SK-N-SH (cell line): Measurements from ENCODE around the gene F2RL3. TPM values are rescaled to one million over a fixed set of nuclear protein-coding genes. Genes with fewer than 3 reads are reported as not detected.

ENCODE experiments used
- CTCF ChIA-PET: fragments of 300-600, 350-600 bp; formaldehyde crosslinking; extraction: SDS; loops from one replicate; lab custom pipeline; 2021; lab: Yijun Ruan, JAX
- POLR2A ChIA-PET: fragments of 350-600 bp; sonication (Branson Sonifier 250); formaldehyde crosslinking; extraction: SDS; loops from one replicate; lab custom pipeline; 2020; ENCODE audit warnings: antibody characterized with exemption, inconsistent platforms; lab: Yijun Ruan, JAX
- DNase-seq: peaks from one replicate; pipeline ENCODE4 v3.0.0; 2012
- H2AFZ ChIP-seq: fragments of 200-600 bp; sonication (generic); 2 replicates; pipeline ENCODE4 v1.8.1; 2016; ENCODE audit warnings: antibody characterized with exemption, mild to moderate bottlenecking, low read depth
- H3F3A ChIP-seq: fragments of 200-600 bp; sonication (generic); replicated peaks from 2 replicates; pipeline ENCODE3; 2016; ENCODE audit warnings: antibody characterized with exemption, mild to moderate bottlenecking; ENCODE audit not compliant: insufficient read depth
- H3K27ac ChIP-seq, 2 experiments: fragments of 200-500 bp in 1 of 2; fragments of 200-600 bp in 1 of 2; sonication (Bioruptor generic) in 1 of 2; sonication (generic), shearing (Covaris generic) in 1 of 2; 2 replicates each; pipeline versions ENCODE4 v1.5.1 to v1.6.1; 2014 to 2016; ENCODE audit warnings: low read depth in 2 of 2, inconsistent platforms in 1 of 2, low read length in 1 of 2, mild to moderate bottlenecking in 1 of 2, mixed read lengths in 1 of 2
- H3K27me3 ChIP-seq: fragments of 200-600 bp; sonication (generic), shearing (Covaris generic); 2 replicates; pipeline ENCODE4 v1.6.1; 2016; ENCODE audit warnings: mixed run types; ENCODE audit not compliant: insufficient read depth
- H3K36me3 ChIP-seq, 2 experiments: fragments of 200-500 bp in 1 of 2; fragments of 200-600 bp in 1 of 2; sonication (Bioruptor generic) in 1 of 2; sonication (generic) in 1 of 2; replicated peaks in 1 of 2; 2 replicates each; pipeline versions ENCODE3 to v1.5.1; 2014 to 2016; ENCODE audit warnings: low read length in 1 of 2, mild to moderate bottlenecking in 1 of 2; ENCODE audit not compliant: insufficient read depth in 2 of 2, control insufficient read depth in 1 of 2
- H3K4me1 ChIP-seq, 2 experiments: fragments of 200-500 bp in 1 of 2; fragments of 200-600 bp in 1 of 2; sonication (Bioruptor generic) in 1 of 2; sonication (generic), shearing (Covaris generic) in 1 of 2; 2 replicates each; pipeline versions ENCODE4 v1.5.1 to v1.6.1; 2014 to 2016; ENCODE audit warnings: low read depth in 1 of 2, low read length in 1 of 2, mixed run types in 1 of 2; ENCODE audit not compliant: insufficient read depth in 2 of 2, control insufficient read depth in 1 of 2
- H3K4me2 ChIP-seq: fragments of 200-600 bp; sonication (generic), shearing (Covaris generic); 2 replicates; pipeline ENCODE4 v1.6.1; 2017; ENCODE audit warnings: mixed run types
- H3K4me3 ChIP-seq, 2 experiments: fragments of 200-500 bp in 1 of 2; fragments of 200-600 bp in 1 of 2; sonication (Bioruptor generic) in 1 of 2; sonication (generic), shearing (Covaris generic) in 1 of 2; 2 replicates each; pipeline versions ENCODE4 v1.5.1 to v1.8.1; 2014 to 2016; ENCODE audit warnings: low read depth in 2 of 2, inconsistent platforms in 1 of 2, low read length in 1 of 2, mild to moderate bottlenecking in 1 of 2, mixed read lengths in 1 of 2, moderate library complexity in 1 of 2
- H3K79me2 ChIP-seq: fragments of 200-600 bp; sonication (generic); 2 replicates; pipeline ENCODE4 v1.8.1; 2017; ENCODE audit warnings: mild to moderate bottlenecking; ENCODE audit not compliant: insufficient read depth
- H3K9ac ChIP-seq: fragments of 200-600 bp; sonication (generic); 2 replicates; pipeline ENCODE4 v1.6.1; 2017; ENCODE audit warnings: mixed run types
- H3K9me2 ChIP-seq: fragments of 200-600 bp; sonication (generic); 2 replicates; pipeline ENCODE4 v1.6.1; 2017; ENCODE audit warnings: mixed run types
- H3K9me3 ChIP-seq: fragments of 200-600 bp; sonication (generic); 2 replicates; pipeline ENCODE4 v1.6.1; 2017; ENCODE audit warnings: mixed run types, mild to moderate bottlenecking, moderate library complexity
- H4K20me1 ChIP-seq: fragments of 200-600 bp; sonication (generic); 2 replicates; pipeline ENCODE4 v1.6.1; 2017; ENCODE audit warnings: mild to moderate bottlenecking, mixed run types; ENCODE audit not compliant: insufficient read depth
- CHD2 ChIP-seq: fragments of 150-350 bp; IDR thresholded peaks from 2 replicates; pipeline ENCODE4 v1.6.1; 2018; ENCODE audit warnings: low read length; ENCODE audit not compliant: partially characterized antibody
- EP300 ChIP-seq, 2 experiments: IDR thresholded peaks; 2 replicates each; pipeline versions ENCODE4 v1.4.0 to v1.6.1; 2012; ENCODE audit warnings: borderline replicate concordance in 1 of 2, low read depth in 1 of 2, low read length in 1 of 2
- FOXJ3 ChIP-seq: sonication (generic); formaldehyde crosslinking; IDR thresholded peaks from 2 replicates; pipeline ENCODE4 v1.5.1; 2020; ENCODE audit warnings: mild to moderate bottlenecking, missing genetic modification reagents
- GATA2 ChIP-seq: sonication (generic); formaldehyde crosslinking; IDR thresholded peaks from 2 replicates; pipeline ENCODE4 v1.5.0; 2020; ENCODE audit warnings: mild to moderate bottlenecking, missing genetic modification reagents
- JUND ChIP-seq: IDR thresholded peaks from 2 replicates; pipeline ENCODE4 v1.4.0; 2012
- MAX ChIP-seq: IDR thresholded peaks from 2 replicates; pipeline ENCODE4 v1.4.0; 2012; ENCODE audit warnings: low read depth
- RFX5 ChIP-seq: IDR thresholded peaks from 2 replicates; pipeline ENCODE4 v1.6.1; 2012; ENCODE audit warnings: mild to moderate bottlenecking, improper control_type of control experiment, low read length
- RXRA ChIP-seq: IDR thresholded peaks from 2 replicates; pipeline ENCODE4 v1.4.0; 2012; ENCODE audit warnings: low read depth, mild to moderate bottlenecking, borderline replicate concordance
- SMC3 ChIP-seq: IDR thresholded peaks from 2 replicates; pipeline ENCODE4 v1.6.1; 2012; ENCODE audit warnings: low read depth, low read length, improper control_type of control experiment
- YY1 ChIP-seq: IDR thresholded peaks from 2 replicates; pipeline ENCODE4 v1.4.0; 2012; ENCODE audit warnings: low read depth, mild to moderate bottlenecking
- ZBTB33 ChIP-seq: IDR thresholded peaks from 2 replicates; pipeline ENCODE4 v1.4.0; 2012; ENCODE audit warnings: low read depth, borderline replicate concordance
- WGBS: methylation state at CpG from one replicate; pipeline ENCODE4 v1.1.6; 2017; ENCODE audit warnings: low lambda C conversion rate; 5-methylcytosine and 5-hydroxymethylcytosine counted together
- polyA plus RNA-seq, 3 experiments: library from polyadenylated mRNA; depleted of rRNA; stranded (reverse); fragments of >200 nt; gene quantifications; 2 replicates each; pipeline ENCODE4 v1.2.3, GENCODE V29; 2012
- TF ChIP-seq, protein P1 (sequence below): IDR thresholded peaks from 2 replicates; pipeline ENCODE4 v1.4.0; 2012; ENCODE audit warnings: low read depth, borderline replicate concordance
- TF ChIP-seq, protein P2 (sequence below): IDR thresholded peaks from 2 replicates; pipeline ENCODE4 v1.6.1; 2012; ENCODE audit warnings: mild to moderate bottlenecking, low read depth, low read length, moderate library complexity
- TF ChIP-seq, protein P3 (sequence below): IDR thresholded peaks from 2 replicates; pipeline ENCODE4; 2012

Gene F2RL3
- polyA plus RNA-seq, 1 of the 3 experiments (the other 2 are of a cell fraction): not detected

DNA sequence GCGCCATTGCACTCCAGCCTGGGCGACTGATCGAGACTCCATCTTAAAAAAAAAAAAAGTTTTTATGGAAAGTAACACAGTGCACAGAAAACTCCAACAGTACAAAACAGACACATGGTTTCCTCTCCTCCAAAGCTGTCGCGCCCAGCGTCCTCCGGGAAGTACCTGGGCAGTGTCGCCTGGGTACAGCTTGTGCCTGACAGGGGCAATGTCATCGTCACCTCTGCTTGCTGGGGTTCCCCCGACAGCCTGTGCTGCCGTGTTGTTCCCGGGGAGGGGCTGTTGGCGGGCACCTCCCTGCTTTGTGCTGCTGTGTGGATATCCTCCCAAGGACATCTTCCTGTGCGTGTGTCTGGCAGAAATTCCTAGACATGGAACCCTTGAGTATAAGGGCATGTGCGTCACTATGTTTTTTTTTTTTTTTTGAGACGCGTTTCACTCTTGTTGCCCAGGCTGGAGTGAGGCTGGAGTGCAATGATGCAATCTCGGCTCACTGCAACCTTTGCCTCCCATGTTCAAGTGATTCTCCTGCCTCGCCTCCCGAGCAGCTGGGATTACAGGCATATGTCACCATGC, 2.4 kb upstream of the F2RL3 start (continued):
- TF ChIP-seq ZBTB33: no peak
- no peak for TF ChIP-seq MAX
- TF ChIP-seq FOXJ3 (CRISPR knock-in tag): no peak
- TF ChIP-seq, protein P1, sequence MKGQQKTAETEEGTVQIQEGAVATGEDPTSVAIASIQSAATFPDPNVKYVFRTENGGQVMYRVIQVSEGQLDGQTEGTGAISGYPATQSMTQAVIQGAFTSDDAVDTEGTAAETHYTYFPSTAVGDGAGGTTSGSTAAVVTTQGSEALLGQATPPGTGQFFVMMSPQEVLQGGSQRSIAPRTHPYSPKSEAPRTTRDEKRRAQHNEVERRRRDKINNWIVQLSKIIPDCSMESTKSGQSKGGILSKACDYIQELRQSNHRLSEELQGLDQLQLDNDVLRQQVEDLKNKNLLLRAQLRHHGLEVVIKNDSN: no peak
- TF ChIP-seq JUND: no peak
- no peak for TF ChIP-seq RXRA
- TF ChIP-seq, protein P2, sequence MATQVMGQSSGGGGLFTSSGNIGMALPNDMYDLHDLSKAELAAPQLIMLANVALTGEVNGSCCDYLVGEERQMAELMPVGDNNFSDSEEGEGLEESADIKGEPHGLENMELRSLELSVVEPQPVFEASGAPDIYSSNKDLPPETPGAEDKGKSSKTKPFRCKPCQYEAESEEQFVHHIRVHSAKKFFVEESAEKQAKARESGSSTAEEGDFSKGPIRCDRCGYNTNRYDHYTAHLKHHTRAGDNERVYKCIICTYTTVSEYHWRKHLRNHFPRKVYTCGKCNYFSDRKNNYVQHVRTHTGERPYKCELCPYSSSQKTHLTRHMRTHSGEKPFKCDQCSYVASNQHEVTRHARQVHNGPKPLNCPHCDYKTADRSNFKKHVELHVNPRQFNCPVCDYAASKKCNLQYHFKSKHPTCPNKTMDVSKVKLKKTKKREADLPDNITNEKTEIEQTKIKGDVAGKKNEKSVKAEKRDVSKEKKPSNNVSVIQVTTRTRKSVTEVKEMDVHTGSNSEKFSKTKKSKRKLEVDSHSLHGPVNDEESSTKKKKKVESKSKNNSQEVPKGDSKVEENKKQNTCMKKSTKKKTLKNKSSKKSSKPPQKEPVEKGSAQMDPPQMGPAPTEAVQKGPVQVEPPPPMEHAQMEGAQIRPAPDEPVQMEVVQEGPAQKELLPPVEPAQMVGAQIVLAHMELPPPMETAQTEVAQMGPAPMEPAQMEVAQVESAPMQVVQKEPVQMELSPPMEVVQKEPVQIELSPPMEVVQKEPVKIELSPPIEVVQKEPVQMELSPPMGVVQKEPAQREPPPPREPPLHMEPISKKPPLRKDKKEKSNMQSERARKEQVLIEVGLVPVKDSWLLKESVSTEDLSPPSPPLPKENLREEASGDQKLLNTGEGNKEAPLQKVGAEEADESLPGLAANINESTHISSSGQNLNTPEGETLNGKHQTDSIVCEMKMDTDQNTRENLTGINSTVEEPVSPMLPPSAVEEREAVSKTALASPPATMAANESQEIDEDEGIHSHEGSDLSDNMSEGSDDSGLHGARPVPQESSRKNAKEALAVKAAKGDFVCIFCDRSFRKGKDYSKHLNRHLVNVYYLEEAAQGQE: no peak

DNA sequence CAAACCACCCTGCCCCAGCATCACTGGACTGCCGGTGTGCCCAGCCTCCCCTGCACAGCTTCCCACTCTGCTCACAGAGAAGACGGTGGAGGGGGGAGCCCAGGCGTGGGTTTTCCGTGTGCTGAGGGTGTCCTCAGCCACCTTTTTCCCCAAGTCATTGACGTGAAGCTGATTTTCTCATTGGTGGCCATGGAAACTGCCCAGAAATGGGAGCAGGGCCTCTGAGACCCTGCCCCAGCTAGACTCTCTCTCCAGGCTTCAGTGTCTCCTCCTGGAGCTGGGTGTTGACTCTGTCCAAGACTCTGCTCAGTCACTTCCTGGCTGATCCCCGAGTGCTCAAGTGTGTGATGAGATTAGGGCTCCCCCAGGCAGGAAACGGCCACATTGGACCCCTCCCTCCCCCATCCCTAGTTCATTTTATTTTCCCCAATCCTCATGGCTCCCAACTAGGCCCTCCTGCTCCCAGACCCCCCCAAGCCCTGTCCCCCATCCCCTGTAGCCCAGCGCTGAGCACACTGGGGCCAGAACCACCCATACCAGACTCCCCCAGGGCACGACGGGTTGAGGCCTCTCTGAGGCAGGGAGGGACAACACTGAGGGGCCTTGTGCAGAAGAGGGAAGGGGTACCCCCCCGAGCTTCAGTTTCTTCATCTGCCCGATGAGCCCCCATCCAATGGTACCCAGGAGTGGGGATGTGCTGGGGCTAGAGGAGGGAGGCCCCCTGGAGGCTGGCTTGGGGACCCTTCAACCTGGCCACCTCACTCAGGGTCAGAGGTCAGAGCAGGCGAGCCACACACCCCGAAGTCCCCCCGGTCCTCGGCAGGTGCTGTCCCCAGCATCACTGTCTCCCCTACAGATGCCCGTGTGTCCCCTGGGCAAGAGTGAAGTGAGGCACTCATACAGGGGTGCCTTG, 1.2 kb upstream of the F2RL3 start:
- Histone ChIP-seq H3K4me3 (no peak overlapping the region), H3K9me2 (no peaks in the 10 kb centered on the region), H3K4me1 (peaks cover 0 to 16% of the 10 kb centered on the region in 2 experiments; a peak in 1 of 4 replicates), H3K4me2 (no peak overlapping the region), H3K9me3 (no peaks in the 10 kb centered on the region), H3K79me2 (no peaks in the 10 kb centered on the region), H3K27ac (no peak overlapping the region), H3F3A (no peaks in the 10 kb centered on the region), H2AFZ (no peak overlapping the region), H3K9ac (no peak overlapping the region), H3K36me3 (no peaks in the 10 kb centered on the region), H4K20me1 (no peaks in the 10 kb centered on the region), H3K27me3 (no peaks in the 10 kb centered on the region)
- CTCF ChIA-PET: no interaction called here
- POLR2A ChIA-PET: no interaction called here
- WGBS: 88% methylated on average over 15 of the region's 17 CpGs
- TF ChIP-seq, protein P3, sequence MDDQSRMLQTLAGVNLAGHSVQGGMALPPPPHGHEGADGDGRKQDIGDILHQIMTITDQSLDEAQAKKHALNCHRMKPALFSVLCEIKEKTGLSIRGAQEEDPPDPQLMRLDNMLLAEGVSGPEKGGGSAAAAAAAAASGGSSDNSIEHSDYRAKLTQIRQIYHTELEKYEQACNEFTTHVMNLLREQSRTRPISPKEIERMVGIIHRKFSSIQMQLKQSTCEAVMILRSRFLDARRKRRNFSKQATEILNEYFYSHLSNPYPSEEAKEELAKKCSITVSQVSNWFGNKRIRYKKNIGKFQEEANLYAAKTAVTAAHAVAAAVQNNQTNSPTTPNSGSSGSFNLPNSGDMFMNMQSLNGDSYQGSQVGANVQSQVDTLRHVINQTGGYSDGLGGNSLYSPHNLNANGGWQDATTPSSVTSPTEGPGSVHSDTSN: no peak
- no peak for TF ChIP-seq CHD2
- no peak for TF ChIP-seq SMC3
- TF ChIP-seq GATA2: no peak
- TF ChIP-seq RXRA: no peak
- no peak for TF ChIP-seq YY1
- no peak for TF ChIP-seq RFX5
- no peak for TF ChIP-seq EP300 (IDR thresholded peaks at IDR 0.05; ENCODE audit: borderline replicate concordance in 1 of 2, low read depth in 1 of 2, low read length in 1 of 2)
- DNase-seq: no peak
